ENCODE results near the gene OLA1.

- TF ChIP-seq PHF20 (IDR thresholded peaks at IDR 0.05; ENCODE audit: partially characterized antibody): no peak
- no peak for TF ChIP-seq IRF1 (CRISPR knock-in tag; IDR thresholded peaks at IDR 0.05; ENCODE audit: borderline replicate concordance)
- TF ChIP-seq POLR2AphosphoS2 (IDR thresholded peaks at IDR 0.05; ENCODE audit: low read length): no peak
- no peak for TF ChIP-seq TAF15 (IDR thresholded peaks at IDR 0.05; ENCODE audit: low read depth, low read length)
- TF ChIP-seq MLLT1 (IDR thresholded peaks at IDR 0.05): no peak
- no peak for TF ChIP-seq CBX5 (IDR thresholded peaks at IDR 0.05; ENCODE audit: borderline replicate concordance, low read depth)
- no peak for TF ChIP-seq REST (IDR thresholded peaks at IDR 0.05; ENCODE audit: borderline replicate concordance)
- TF ChIP-seq REST (CRISPR knock-in tag; IDR thresholded peaks at IDR 0.05; ENCODE audit: low read depth): no peak
Measured at GRCh38 chr2:174070281-174070680, 178.1 kb downstream of the OLA1 start.

Measured in K562 (cell line).